Measurements from ENCODE around the gene BICD1. TPM values are rescaled to one million over a fixed set of nuclear protein-coding genes. Genes with fewer than 3 reads are reported as not detected.

BICD1 gene
- total RNA-seq, 2 donors from 2014 or later, result 14.3 to 15.3 TPM

- peak overlapping the region; percentile 70 to 93 for H3K4me3 Mint-ChIP-seq
- no peaks in the 10 kb centered on the region for H3K4me1 Mint-ChIP-seq (ENCODE audit: low read depth)
- no peak overlapping the region for H3K27ac Mint-ChIP-seq
- no peaks in the 10 kb centered on the region for H3K9me3 Mint-ChIP-seq
- ATAC-seq (replicated peaks in 1 of 2) (peak; percentile 78 to 86), DNase-seq (peak; percentile 36 to 41)
- H3K27me3 Mint-ChIP-seq (ENCODE audit: low read depth), result peaks cover 6% of the 10 kb centered on the region
- H3K36me3 Mint-ChIP-seq (ENCODE audit: insufficient read depth in 2 of 2), result no peaks in the 10 kb centered on the region
Measured at GRCh38 chr12:32390572-32391219, 284.0 kb downstream of the BICD1 start.

GRCh38 chr12:32395026-32395425, 288.4 kb downstream of the BICD1 start:
- Mint-ChIP-seq H3K27me3 (ENCODE audit: low read depth) (peaks cover 25% of the 10 kb centered on the region), H3K27ac (no peak overlapping the region), H3K4me1 (ENCODE audit: low read depth) (no peaks in the 10 kb centered on the region), H3K36me3 (ENCODE audit: insufficient read depth in 2 of 2) (no peaks in the 10 kb centered on the region), H3K9me3 (no peaks in the 10 kb centered on the region), H3K4me3 (no peak overlapping the region)
- DNase-seq, result no peak
- no peak for ATAC-seq (replicated peaks in 1 of 2)

- DNase-seq (no peak), ATAC-seq (replicated peaks in 1 of 2) (no peak)
- H3K9me3 Mint-ChIP-seq, result no peaks in the 10 kb centered on the region
- H3K36me3 Mint-ChIP-seq (ENCODE audit: insufficient read depth in 2 of 2), result no peaks in the 10 kb centered on the region
- peaks cover 34% of the 10 kb centered on the region for H3K27me3 Mint-ChIP-seq (ENCODE audit: low read depth)
- no peak overlapping the region for H3K4me3 Mint-ChIP-seq
- no peak overlapping the region for H3K27ac Mint-ChIP-seq
- no peaks in the 10 kb centered on the region for H3K4me1 Mint-ChIP-seq (ENCODE audit: low read depth)
Measured at GRCh38 chr12:32397696-32398095, 291.0 kb downstream of the BICD1 start.

GRCh38 chr12:32398181-32398580, 291.5 kb downstream of the BICD1 start:
- DNase-seq (no peak), ATAC-seq (replicated peaks in 1 of 2) (no peak)
- Mint-ChIP-seq H3K27me3 (ENCODE audit: low read depth) (peaks cover 32% of the 10 kb centered on the region), H3K4me3 (peak overlapping the region in 1 of 2 donors; percentile 66), H3K9me3 (no peaks in the 10 kb centered on the region), H3K27ac (no peak overlapping the region), H3K4me1 (ENCODE audit: low read depth) (no peaks in the 10 kb centered on the region), H3K36me3 (ENCODE audit: insufficient read depth in 2 of 2) (no peaks in the 10 kb centered on the region)

GRCh38 chr12:32398816-32399369, 292.2 kb downstream of the BICD1 start:
- no peak for DNase-seq
- Mint-ChIP-seq H3K4me3 (peak overlapping the region; percentile 86 to 98), H3K36me3 (ENCODE audit: insufficient read depth in 2 of 2) (no peaks in the 10 kb centered on the region), H3K9me3 (no peaks in the 10 kb centered on the region), H3K4me1 (ENCODE audit: low read depth) (no peaks in the 10 kb centered on the region), H3K27ac (no peak overlapping the region), H3K27me3 (ENCODE audit: low read depth) (peaks cover 32% of the 10 kb centered on the region)
- ATAC-seq (replicated peaks in 1 of 2), result no peak

- no peaks in the 10 kb centered on the region for H3K9me3 Mint-ChIP-seq
- H3K4me3 Mint-ChIP-seq, result peak within 1 kb of the TSS; percentile 86 to 98
- H3K27me3 Mint-ChIP-seq (ENCODE audit: low read depth), result peaks cover 32% of the 10 kb centered on the region
- no peak within 1 kb of the TSS for H3K27ac Mint-ChIP-seq
- H3K36me3 Mint-ChIP-seq (ENCODE audit: insufficient read depth in 2 of 2), result no peaks in the 10 kb centered on the region
- DNase-seq (peak; percentile 65 to 78), ATAC-seq (replicated peaks in 1 of 2) (peak; percentile 95 to 97)
- H3K4me1 Mint-ChIP-seq (ENCODE audit: low read depth), result no peaks in the 10 kb centered on the region
Measured at GRCh38 chr12:32399370-32400113, 292.9 kb downstream of the BICD1 start, which contains the start of gene FGD4. Gene FGD4 (plus strand): TSS chr12:32399558.

- Mint-ChIP-seq H3K36me3 (ENCODE audit: insufficient read depth in 2 of 2) (no peaks in the 10 kb centered on the region), H3K27me3 (ENCODE audit: low read depth) (peaks cover 32% of the 10 kb centered on the region), H3K9me3 (no peaks in the 10 kb centered on the region), H3K27ac (no peak overlapping the region), H3K4me3 (peak overlapping the region; percentile 86 to 98), H3K4me1 (ENCODE audit: low read depth) (no peaks in the 10 kb centered on the region)
- ATAC-seq (replicated peaks in 1 of 2) (no peak), DNase-seq (no peak)
Measured at GRCh38 chr12:32400114-32400672, 293.5 kb downstream of the BICD1 start.

GRCh38 chr12:32400866-32401265, 294.2 kb downstream of the BICD1 start:
- no peaks in the 10 kb centered on the region for H3K4me1 Mint-ChIP-seq (ENCODE audit: low read depth)
- no peaks in the 10 kb centered on the region for H3K9me3 Mint-ChIP-seq
- no peaks in the 10 kb centered on the region for H3K36me3 Mint-ChIP-seq (ENCODE audit: insufficient read depth in 2 of 2)
- peak overlapping the region in 1 of 2 donors; percentile 86 for H3K4me3 Mint-ChIP-seq
- DNase-seq (no peak), ATAC-seq (replicated peaks in 1 of 2) (no peak)
- H3K27ac Mint-ChIP-seq, result peak overlapping the region; percentile 63
- H3K27me3 Mint-ChIP-seq (ENCODE audit: low read depth), result peaks cover 32% of the 10 kb centered on the region

- ATAC-seq (replicated peaks in 1 of 2), result no peak
- no peak overlapping the region for H3K4me3 Mint-ChIP-seq
- no peaks in the 10 kb centered on the region for H3K9me3 Mint-ChIP-seq
- H3K4me1 Mint-ChIP-seq (ENCODE audit: low read depth), result no peaks in the 10 kb centered on the region
- no peak for DNase-seq
- peaks cover 28% of the 10 kb centered on the region for H3K27me3 Mint-ChIP-seq (ENCODE audit: low read depth)
- H3K27ac Mint-ChIP-seq, result no peak overlapping the region
- H3K36me3 Mint-ChIP-seq (ENCODE audit: insufficient read depth in 2 of 2), result no peaks in the 10 kb centered on the region
Measured at GRCh38 chr12:32402170-32402569, 295.5 kb downstream of the BICD1 start.

GRCh38 chr12:32402946-32403345, 296.3 kb downstream of the BICD1 start:
- ATAC-seq (replicated peaks in 1 of 2) (no peak), DNase-seq (no peak)
- Mint-ChIP-seq H3K4me3 (no peak overlapping the region), H3K27ac (no peak overlapping the region), H3K27me3 (ENCODE audit: low read depth) (peaks cover 20% of the 10 kb centered on the region), H3K9me3 (no peaks in the 10 kb centered on the region), H3K4me1 (ENCODE audit: low read depth) (no peaks in the 10 kb centered on the region), H3K36me3 (ENCODE audit: insufficient read depth in 2 of 2) (no peaks in the 10 kb centered on the region)

- ATAC-seq (replicated peaks in 1 of 2), result no peak
- Mint-ChIP-seq H3K27me3 (ENCODE audit: low read depth) (peaks cover 7% of the 10 kb centered on the region), H3K4me3 (no peak overlapping the region), H3K9me3 (no peaks in the 10 kb centered on the region), H3K4me1 (ENCODE audit: low read depth) (no peaks in the 10 kb centered on the region), H3K27ac (no peak overlapping the region), H3K36me3 (ENCODE audit: insufficient read depth in 2 of 2) (no peaks in the 10 kb centered on the region)
- no peak for DNase-seq
Measured at GRCh38 chr12:32407795-32408194, 301.1 kb downstream of the BICD1 start.

- Mint-ChIP-seq H3K27me3 (ENCODE audit: low read depth) (peaks cover 13% of the 10 kb centered on the region), H3K9me3 (no peaks in the 10 kb centered on the region), H3K4me3 (no peak overlapping the region), H3K36me3 (ENCODE audit: insufficient read depth in 2 of 2) (no peaks in the 10 kb centered on the region), H3K4me1 (ENCODE audit: low read depth) (no peaks in the 10 kb centered on the region), H3K27ac (no peak overlapping the region)
- no peak for DNase-seq
- ATAC-seq (replicated peaks in 1 of 2), result no peak
Measured at GRCh38 chr12:32413412-32413811, 306.8 kb downstream of the BICD1 start.

- H3K36me3 Mint-ChIP-seq (ENCODE audit: insufficient read depth in 2 of 2), result no peaks in the 10 kb centered on the region
- H3K9me3 Mint-ChIP-seq, result no peaks in the 10 kb centered on the region
- DNase-seq (no peak), ATAC-seq (replicated peaks in 1 of 2) (no peak)
- no peaks in the 10 kb centered on the region for H3K4me1 Mint-ChIP-seq (ENCODE audit: low read depth)
- H3K27me3 Mint-ChIP-seq (ENCODE audit: low read depth), result peaks cover 6% of the 10 kb centered on the region
- H3K27ac Mint-ChIP-seq, result no peak overlapping the region
- no peak overlapping the region for H3K4me3 Mint-ChIP-seq
Measured at GRCh38 chr12:32418221-32418620, 311.6 kb downstream of the BICD1 start.
